ENCODE results near the gene IRS1. TPM values are rescaled to one million over a fixed set of nuclear protein-coding genes. Genes with fewer than 3 reads are reported as not detected.

IRS1 gene
- total RNA-seq, 1 experiment from 2014 or later: 5.1 TPM

DNA sequence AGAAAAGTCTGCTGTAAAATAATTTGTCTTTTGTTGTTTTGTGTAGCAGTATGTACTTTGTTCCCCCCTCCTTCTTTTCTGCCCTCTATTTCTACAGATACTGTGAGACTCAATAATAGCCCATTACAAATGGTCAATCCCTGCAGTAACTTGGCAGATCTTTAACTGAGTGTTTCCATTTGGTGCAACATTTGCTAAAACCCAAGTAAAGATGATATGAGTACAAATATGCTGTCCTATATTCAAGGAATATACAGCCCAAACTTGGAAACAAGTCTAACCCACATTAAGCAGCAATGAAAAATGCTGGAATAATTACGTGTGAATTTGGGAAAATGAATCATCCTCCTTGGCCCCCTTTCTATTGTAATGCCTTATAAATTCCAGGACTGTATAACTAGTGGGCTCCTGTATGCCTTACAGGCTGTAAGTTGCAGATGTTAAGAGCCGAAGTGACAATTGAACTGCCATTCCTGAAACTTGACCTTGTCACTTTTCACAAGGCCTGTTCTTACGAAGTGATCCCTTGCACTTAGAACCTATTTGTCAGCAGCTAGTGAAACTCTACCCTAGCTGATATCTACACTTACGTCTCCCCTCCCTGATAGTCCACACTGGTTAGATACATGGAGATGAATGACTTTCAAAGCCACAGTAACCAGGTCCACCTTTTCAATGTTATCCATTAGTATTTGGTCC, 104.9 kb downstream of the IRS1 start:
- Histone ChIP-seq H3K27me3 (no peaks in the 10 kb centered on the region), H3K4me3 (no peak overlapping the region), H3K36me3 (no peaks in the 10 kb centered on the region), H3K9me3 (no peaks in the 10 kb centered on the region)
- DNase-seq: no peak

DNA sequence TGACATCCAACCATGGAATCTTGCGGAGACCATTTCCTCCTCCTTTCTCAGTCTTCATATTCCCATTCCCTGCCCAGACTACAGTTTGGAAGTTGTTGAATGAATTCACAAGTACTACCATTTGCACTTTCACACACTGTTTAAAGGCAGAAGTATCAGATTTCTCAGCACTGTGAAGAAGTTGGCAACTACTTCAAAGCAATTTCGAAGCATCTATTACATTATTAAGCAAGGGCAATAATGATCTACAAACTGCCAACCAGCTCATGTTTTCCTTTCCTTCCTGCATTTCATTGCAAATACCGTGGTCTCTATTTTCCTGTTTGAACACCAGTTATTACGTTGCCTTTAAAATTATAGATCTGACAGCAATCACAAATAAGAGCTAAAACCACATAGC, 105.5 kb downstream of the IRS1 start:
- Histone ChIP-seq H3K27me3 (no peaks in the 10 kb centered on the region), H3K9me3 (no peaks in the 10 kb centered on the region), H3K36me3 (no peaks in the 10 kb centered on the region), H3K4me3 (no peak overlapping the region)
- DNase-seq: no peak

GRCh38 chr2:226693521-226693920, 106.1 kb downstream of the IRS1 start:
- Histone ChIP-seq H3K9me3 (no peaks in the 10 kb centered on the region), H3K27me3 (no peaks in the 10 kb centered on the region), H3K36me3 (no peaks in the 10 kb centered on the region), H3K4me3 (no peak overlapping the region)
- no peak for DNase-seq

DNA sequence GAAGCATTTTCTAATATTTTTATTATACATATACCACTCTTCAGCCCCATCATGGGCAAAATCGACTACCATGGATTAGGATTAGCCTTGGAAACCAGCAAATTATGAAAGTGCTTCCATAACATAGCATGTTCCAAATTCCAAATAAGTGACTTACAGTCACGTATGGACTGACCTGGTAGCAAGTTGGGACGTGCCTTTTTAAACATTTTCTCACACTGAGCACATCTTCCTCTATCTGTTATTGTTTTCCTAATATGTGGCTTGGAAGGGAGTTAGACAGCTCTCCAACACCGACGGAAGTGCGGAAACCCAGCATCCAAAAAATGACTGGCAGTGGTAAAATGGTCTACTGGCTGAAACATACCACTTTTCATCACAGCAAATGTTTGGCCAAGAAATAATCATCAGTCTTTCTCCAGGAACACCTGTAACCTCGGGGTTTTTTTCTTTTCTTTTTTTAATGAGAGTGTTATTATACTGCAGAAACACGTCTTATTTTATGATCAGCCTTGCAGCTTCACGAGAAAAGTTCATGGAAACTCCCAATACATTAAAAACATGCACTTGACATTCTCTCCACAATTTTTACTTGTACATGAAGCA, 107.0 kb downstream of the IRS1 start:
- Histone ChIP-seq H3K9me3 (no peaks in the 10 kb centered on the region), H3K4me3 (no peak overlapping the region)
- DNase-seq: no peak

GRCh38 chr2:226691255-226691654, 108.4 kb downstream of the IRS1 start:
- DNase-seq: no peak
- Histone ChIP-seq H3K27me3 (no peaks in the 10 kb centered on the region), H3K9me3 (no peaks in the 10 kb centered on the region), H3K36me3 (no peaks in the 10 kb centered on the region), H3K4me3 (no peak overlapping the region)

More for the DNA sequence above, 107.0 kb downstream of the IRS1 start:
- no peaks in the 10 kb centered on the region for H3K36me3 ChIP-seq
- no peaks in the 10 kb centered on the region for H3K27me3 ChIP-seq

- Histone ChIP-seq H3K9me3 (no peaks in the 10 kb centered on the region), H3K27me3 (no peaks in the 10 kb centered on the region), H3K4me3 (no peak overlapping the region), H3K36me3 (no peaks in the 10 kb centered on the region)
- DNase-seq: no peak
Observed at GRCh38 chr2:226690461-226691024, 109.1 kb downstream of the IRS1 start.

DNA sequence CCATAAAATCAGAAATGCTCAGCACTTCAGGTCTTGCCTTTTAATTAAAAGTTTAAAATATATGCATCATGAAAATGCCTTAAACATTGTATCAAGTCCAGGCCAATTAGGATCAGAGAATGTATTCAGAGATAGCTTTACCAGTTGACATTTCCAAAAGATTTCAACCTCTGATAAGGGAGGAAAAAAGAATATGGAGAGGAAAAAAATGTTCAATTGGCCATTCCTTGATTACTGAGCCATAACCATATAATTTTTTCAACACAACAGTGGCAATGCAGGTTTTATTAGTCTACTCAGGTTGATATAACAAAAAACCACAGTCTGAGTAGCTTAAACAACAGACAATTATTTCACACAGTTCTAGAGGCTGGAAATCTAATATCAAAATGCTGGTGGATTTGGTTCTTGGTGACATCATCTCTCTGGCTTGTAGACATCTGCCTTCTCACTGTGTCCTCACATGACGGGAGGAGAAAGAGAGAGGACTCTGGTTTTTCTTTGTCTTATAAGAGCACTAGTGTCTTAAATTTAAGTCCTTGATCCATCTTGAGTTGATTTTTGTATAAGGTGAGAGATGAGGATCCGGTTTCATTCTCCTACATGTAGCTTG, 111.9 kb downstream of the IRS1 start:
- DNase-seq: no peak
- Histone ChIP-seq H3K36me3 (no peaks in the 10 kb centered on the region), H3K4me3 (no peak overlapping the region), H3K27me3 (no peaks in the 10 kb centered on the region), H3K9me3 (no peaks in the 10 kb centered on the region)

DNA sequence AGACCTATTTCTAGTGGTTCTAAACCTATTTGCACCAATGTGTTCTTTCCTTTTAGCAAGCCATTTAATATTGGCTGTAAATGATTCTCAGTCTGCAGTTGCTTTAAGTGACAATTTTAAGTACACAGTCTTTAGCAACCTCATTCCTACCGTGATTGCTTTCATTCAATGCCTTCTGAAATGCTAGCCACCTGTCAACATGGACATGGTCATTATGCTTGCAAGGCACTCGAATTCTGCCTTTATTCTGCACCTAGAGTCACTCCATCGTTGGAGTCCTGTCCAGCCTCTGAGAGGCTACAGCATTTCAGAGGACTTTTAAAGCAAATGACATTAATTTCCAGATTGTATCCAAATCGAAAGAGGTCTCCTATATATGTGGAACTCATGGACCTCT, 115.1 kb downstream of the IRS1 start:
- Histone ChIP-seq H3K9me3 (no peaks in the 10 kb centered on the region), H3K4me3 (no peak overlapping the region), H3K27me3 (no peaks in the 10 kb centered on the region), H3K36me3 (no peaks in the 10 kb centered on the region)
- DNase-seq: no peak

DNA sequence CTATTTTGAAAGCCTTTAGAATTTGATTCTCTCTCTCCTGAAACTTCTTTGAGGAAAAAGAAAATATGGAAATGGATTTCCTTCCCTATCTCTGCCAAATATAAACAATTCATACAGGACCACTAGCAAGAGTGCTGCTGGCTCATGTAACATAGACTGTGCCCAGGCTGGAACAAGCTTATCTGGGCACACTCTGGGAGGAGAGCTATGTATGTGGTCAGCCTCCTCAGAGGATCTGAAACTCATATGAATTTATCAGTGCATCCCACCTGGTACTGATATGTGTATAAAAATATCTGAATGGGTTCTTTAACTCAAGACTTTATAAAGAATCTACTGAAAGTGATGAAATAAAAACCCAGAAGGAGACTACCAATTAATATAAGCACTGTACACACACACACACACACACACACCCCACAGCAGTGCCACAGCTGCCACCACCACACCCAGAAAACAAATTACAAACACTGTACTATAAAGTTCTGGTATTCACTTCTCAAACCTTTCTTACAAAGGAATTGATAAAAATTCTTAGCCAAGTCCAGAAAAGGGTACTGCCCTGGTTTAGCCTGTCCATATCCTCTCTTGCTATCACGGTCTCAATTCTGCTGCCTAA, 115.6 kb downstream of the IRS1 start:
- no peak overlapping the region for H3K4me3 ChIP-seq
- no peaks in the 10 kb centered on the region for H3K36me3 ChIP-seq
- H3K27me3 ChIP-seq: no peaks in the 10 kb centered on the region
- DNase-seq: peak; percentile 14
- no peaks in the 10 kb centered on the region for H3K9me3 ChIP-seq

- Histone ChIP-seq H3K4me3 (no peak overlapping the region), H3K9me3 (no peaks in the 10 kb centered on the region), H3K36me3 (no peaks in the 10 kb centered on the region), H3K27me3 (no peaks in the 10 kb centered on the region)
- peak; percentile 28 for DNase-seq
Observed at GRCh38 chr2:226683196-226683595, 116.4 kb downstream of the IRS1 start.

Other genes with a start within 250 kb of the IRS1 start
- gene RHBDD1, start 36.2 kb upstream of the IRS1 start, total RNA-seq (2014; rRNA removed; shearing (Covaris generic); ENCODE audit: low replicate concordance): 5.1 and 19.6 TPM in 2 replicates